H1 (cell line): ENCODE measurements around the gene ITPK1. TPM values are rescaled to one million over a fixed set of nuclear protein-coding genes. Genes with fewer than 3 reads are reported as not detected.

Experiments
- CTCF ChIA-PET: fragments of 300-600 bp; sonication (Branson Sonifier 250); formaldehyde crosslinking; loops from one replicate; lab custom pipeline; 2021; ENCODE audit not compliant: partially characterized antibody; lab: Charles Lee
- POLR2A ChIA-PET: fragments of 300-600 bp; sonication (Branson Sonifier 250); formaldehyde crosslinking; loops from one replicate; lab custom pipeline; 2021; ENCODE audit warnings: inconsistent platforms; ENCODE audit not compliant: partially characterized antibody; lab: Charles Lee
- DNase-seq, 2 experiments: peaks; one replicate each; pipeline versions ENCODE4 v3.0.0 to v3.0.0-alpha.2; 2010 to 2022; ENCODE audit warnings: low spot score in 2 of 2, low read depth in 1 of 2, mixed read lengths in 1 of 2
- FAIRE-seq: peaks from 2 replicates; lab custom pipeline; 2011; peaks lifted over from hg19 to GRCh38; lab: Jason Lieb, UNC
- H2AFZ ChIP-seq: 2 replicates; pipeline ENCODE4 v1.8.1; 2012; ENCODE audit warnings: low read length, inconsistent platforms
- H2AK5ac ChIP-seq: 2 replicates; pipeline ENCODE4 v1.6.1; 2013; ENCODE audit warnings: low read depth, low read length
- H2BK120ac ChIP-seq: replicated peaks from 2 replicates; pipeline ENCODE3; 2013; ENCODE audit warnings: low read depth, low read length, inconsistent platforms
- H2BK12ac ChIP-seq: 2 replicates; pipeline ENCODE4 v1.6.1; 2013; ENCODE audit warnings: low read depth, low read length
- H2BK15ac ChIP-seq: 2 replicates; pipeline ENCODE4 v1.6.1; 2013; ENCODE audit warnings: low read length
- H2BK20ac ChIP-seq: 2 replicates; pipeline ENCODE4 v1.6.1; 2013; ENCODE audit warnings: low read length
- H2BK5ac ChIP-seq: 2 replicates; pipeline ENCODE4 v1.6.1; 2013; ENCODE audit warnings: low read depth, low read length
- H3K14ac ChIP-seq: 2 replicates; pipeline ENCODE4 v1.6.1; 2013; ENCODE audit warnings: inconsistent platforms; ENCODE audit not compliant: insufficient read length
- H3K18ac ChIP-seq: 2 replicates; pipeline ENCODE4 v1.6.1; 2013; ENCODE audit warnings: low read length; ENCODE audit errors: extremely low read depth
- H3K23ac ChIP-seq: 2 replicates; pipeline ENCODE4 v1.6.1; 2013; ENCODE audit warnings: inconsistent platforms; ENCODE audit not compliant: insufficient read length
- H3K23me2 ChIP-seq: 2 replicates; pipeline ENCODE4 v1.6.1; 2013; ENCODE audit warnings: low read depth, low read length
- H3K27ac ChIP-seq: 2 replicates; pipeline ENCODE4 v1.6.1; 2011; ENCODE audit warnings: low read depth, low read length, inconsistent platforms
- H3K27me3 ChIP-seq, 4 experiments: replicated peaks in 1 of 4; 1 replicate in 1 of 4; 2 replicates in 3 of 4; pipeline versions ENCODE4 v1.6.1 to v1.8.1; 2011 to 2013; ENCODE audit warnings: low read length in 3 of 4, mild to moderate bottlenecking in 3 of 4, inconsistent platforms in 2 of 4, mixed read lengths in 2 of 4, moderate library complexity in 1 of 4; ENCODE audit not compliant: control insufficient read depth in 3 of 4, insufficient read depth in 3 of 4; ENCODE audit errors: extremely low read depth in 1 of 4
- H3K36me3 ChIP-seq, 4 experiments: 2 replicates each; pipeline versions ENCODE4 v1.6.1 to v1.8.1; 2011 to 2013; ENCODE audit warnings: mild to moderate bottlenecking in 4 of 4, low read length in 3 of 4, moderate library complexity in 2 of 4, control low read depth in 1 of 4, inconsistent platforms in 1 of 4; ENCODE audit not compliant: insufficient read depth in 4 of 4, control insufficient read depth in 2 of 4
- H3K4ac ChIP-seq: replicated peaks from 2 replicates; pipeline ENCODE3; 2013; ENCODE audit warnings: low read length, low read depth, mixed read lengths, inconsistent platforms; ENCODE audit not compliant: insufficient read length
- H3K4me1 ChIP-seq, 4 experiments: replicated peaks in 1 of 4; 1 replicate in 1 of 4; 2 replicates in 3 of 4; pipeline versions ENCODE4 v1.6.1 to v1.8.1; 2011 to 2013; ENCODE audit warnings: low read length in 3 of 4, inconsistent platforms in 2 of 4, mixed read lengths in 1 of 4; ENCODE audit not compliant: insufficient read depth in 4 of 4, control insufficient read depth in 3 of 4
- H3K4me2 ChIP-seq, 2 experiments: 2 replicates each; pipeline versions ENCODE4 v1.6.1 to v1.8.1; 2011 to 2013; ENCODE audit warnings: low read depth in 2 of 2, low read length in 2 of 2, control low read depth in 1 of 2, inconsistent platforms in 1 of 2, mild to moderate bottlenecking in 1 of 2; ENCODE audit not compliant: insufficient read depth in 1 of 2
- H3K4me3 ChIP-seq, 4 experiments: fragments of 200-600, 300-600 bp in 1 of 4; sonication (generic), shearing (Covaris generic), sonication (Bioruptor Twin) in 1 of 4; 2 replicates each; pipeline versions ENCODE4 v1.5.1 to v1.8.1; 2011 to 2016; ENCODE audit warnings: low read length in 4 of 4, low read depth in 3 of 4, control low read depth in 2 of 4, inconsistent platforms in 2 of 4, mild to moderate bottlenecking in 2 of 4, mixed read lengths in 1 of 4, moderate library complexity in 1 of 4; ENCODE audit not compliant: insufficient read depth in 2 of 4; ENCODE audit errors: extremely low read depth in 1 of 4
- H3K56ac ChIP-seq: replicated peaks from 2 replicates; pipeline ENCODE3; 2013; ENCODE audit warnings: low read depth, mild to moderate bottlenecking, mixed read lengths, low read length, inconsistent platforms; ENCODE audit not compliant: insufficient read length
- H3K79me1 ChIP-seq: 2 replicates; pipeline ENCODE4 v1.6.1; 2013; ENCODE audit warnings: low read depth, low read length, control low read depth
- H3K79me2 ChIP-seq, 2 experiments: 2 replicates each; pipeline versions ENCODE4 v1.6.1 to v1.8.1; 2012 to 2013; ENCODE audit warnings: low read length in 2 of 2, mild to moderate bottlenecking in 2 of 2, inconsistent platforms in 1 of 2; ENCODE audit not compliant: insufficient read depth in 2 of 2, control insufficient read depth in 1 of 2
- H3K9ac ChIP-seq, 4 experiments: replicated peaks in 1 of 4; 1 replicate in 1 of 4; 2 replicates in 3 of 4; pipeline versions ENCODE4 v1.6.1 to v1.8.1; 2011 to 2013; ENCODE audit warnings: low read depth in 3 of 4, low read length in 3 of 4, control low read depth in 2 of 4, mild to moderate bottlenecking in 2 of 4, moderate library complexity in 2 of 4, inconsistent platforms in 1 of 4; ENCODE audit errors: extremely low read depth in 1 of 4
- H3K9me3 ChIP-seq, 2 experiments: 2 replicates each; pipeline versions ENCODE4 v1.6.1 to v1.8.1; 2012 to 2013; ENCODE audit warnings: mild to moderate bottlenecking in 2 of 2, moderate library complexity in 2 of 2, control low read depth in 1 of 2, inconsistent platforms in 1 of 2, low read depth in 1 of 2, low read length in 1 of 2, mixed read lengths in 1 of 2; ENCODE audit not compliant: insufficient read depth in 2 of 2
- H4K20me1 ChIP-seq, 2 experiments: replicated peaks in 1 of 2; 2 replicates each; pipeline versions ENCODE3 to v1.8.1; 2011 to 2013; ENCODE audit warnings: inconsistent platforms in 2 of 2, low read length in 2 of 2, mild to moderate bottlenecking in 1 of 2; ENCODE audit not compliant: insufficient read depth in 2 of 2, control insufficient read depth in 1 of 2
- H4K5ac ChIP-seq: 2 replicates; pipeline ENCODE4 v1.6.1; 2013; ENCODE audit warnings: low read length, low read depth, mixed read lengths, inconsistent platforms; ENCODE audit not compliant: insufficient read length
- H4K8ac ChIP-seq: 2 replicates; pipeline ENCODE4 v1.8.0; 2013; ENCODE audit warnings: mild to moderate bottlenecking, moderate library complexity, low read length, inconsistent platforms; ENCODE audit not compliant: insufficient read depth; ENCODE audit errors: extremely low read depth
- H4K91ac ChIP-seq: replicated peaks from 2 replicates; pipeline ENCODE3; 2013; ENCODE audit warnings: low read length, mixed read lengths, inconsistent platforms; ENCODE audit not compliant: insufficient read length
- CBX8 ChIP-seq: fragments of 300-800, 300-1000 bp; sonication (generic); IDR thresholded peaks from 2 replicates; pipeline ENCODE4 v1.7.1; 2016; ENCODE audit warnings: low read depth, low read length, borderline replicate concordance
- CTBP2 ChIP-seq: IDR thresholded peaks from 2 replicates; pipeline ENCODE4 v1.7.0; 2011; ENCODE audit warnings: borderline replicate concordance, mild to moderate bottlenecking, moderate library complexity, mixed read lengths, low read length; ENCODE audit not compliant: insufficient read depth, insufficient read length
- FOSL1 ChIP-seq: IDR thresholded peaks from 2 replicates; pipeline ENCODE4 v1.6.1; 2011; ENCODE audit warnings: mild to moderate bottlenecking, low read depth, low read length, moderate library complexity; ENCODE audit not compliant: insufficient read depth
- RBBP5 ChIP-seq: IDR thresholded peaks from 2 replicates; pipeline ENCODE4 v1.7.1; 2012; ENCODE audit warnings: low read depth, mild to moderate bottlenecking, inconsistent platforms, low read length, moderate library complexity, borderline replicate concordance
- SIRT6 ChIP-seq: IDR thresholded peaks from one replicate; pipeline ENCODE4 v1.7.1; 2012; ENCODE audit warnings: low read length, inconsistent platforms
- TAF1 ChIP-seq: IDR thresholded peaks from 2 replicates; pipeline ENCODE4 v1.6.1; 2011; ENCODE audit warnings: mild to moderate bottlenecking, low read depth, low read length
- WGBS, 2 experiments: shearing (Covaris generic) in 1 of 2; methylation state at CpG; one replicate each; pipeline versions ENCODE4 v1.1.6 to v1.1.7; 2013 to 2015; ENCODE audit warnings: low lambda C conversion rate in 2 of 2, mixed read lengths in 2 of 2, inconsistent platforms in 1 of 2, low coverage in 1 of 2, missing lambda C conversion rate in 1 of 2; ENCODE audit not compliant: insufficient replicate concordance in 2 of 2, insufficient coverage in 1 of 2, insufficient read length in 1 of 2; ENCODE audit errors: extremely low coverage in 1 of 2, missing lambda C conversion rate in 1 of 2; 5-methylcytosine and 5-hydroxymethylcytosine counted together
- polyA plus RNA-seq, 7 experiments: library from polyadenylated mRNA; depleted of rRNA in 3 of 7; stranded (reverse) in 5 of 7; unstranded in 2 of 7; fragments of >200 nt in 5 of 7; fragments of 200-250 nt in 2 of 7; gene quantifications; 1 replicate in 5 of 7; 2 replicates in 1 of 7; 4 replicates in 1 of 7; pipeline versions ENCODE4 v1.2.1 to v1.2.3, GENCODE V29; 2011 to 2013; ENCODE audit warnings: missing spikeins in 2 of 7, mixed read lengths in 2 of 7
- total RNA-seq: library from RNA; stranded (reverse); fragmentation: NEBNext Ultra II Directional; extraction: Animal tissue kit (Norgen Biotek cat#: 25700); gene quantifications from 2 replicates; pipeline ENCODE4 v1.2.1, GENCODE V29; 2021
- TF ChIP-seq, protein P1 (sequence below), 3 experiments: IDR thresholded peaks; 1 replicate in 2 of 3; 2 replicates in 1 of 3; pipeline versions ENCODE4 v1.5.1 to v1.6.1; 2011; ENCODE audit warnings: low read length in 3 of 3, mild to moderate bottlenecking in 3 of 3, inconsistent platforms in 2 of 3, low read depth in 1 of 3, moderate library complexity in 1 of 3; ENCODE audit not compliant: insufficient read depth in 1 of 3; ENCODE audit errors: control extremely low read depth in 1 of 3
- TF ChIP-seq, protein P2 (sequence below): IDR thresholded peaks from 2 replicates; pipeline ENCODE4 v1.6.1; 2011; ENCODE audit warnings: low read length, improper control_type of control experiment

The ITPK1 gene
- total and polyA plus RNA-seq, 2 of the 8 experiments (the other 6 are each of a cell fraction or from before 2014, with no cell fraction given), result 108 to 143 TPM

GRCh38 chr14:93002851-93003298, 112.8 kb downstream of the ITPK1 start:
- Histone ChIP-seq H2BK120ac (no peak overlapping the region), H4K8ac (no peak overlapping the region; the same call in 1 of the 2 replicates), H3K4me1 (peaks cover 0 to 6% (median 5%) of the 10 kb centered on the region in 4 experiments; a peak in 5 of 7 replicates), H3K79me2 (peaks cover 0 to 51% of the 10 kb centered on the region in 2 experiments; a peak in 2 of 4 replicates), H3K27ac (no peak overlapping the region), H4K91ac (no peak overlapping the region), H2AK5ac (no peak overlapping the region), H3K4me3 (no peak overlapping the region), H2BK12ac (no peak overlapping the region), H3K23ac (no peak overlapping the region), H3K36me3 (no peaks in the 10 kb centered on the region; a peak in 1 of 8 replicates), H2BK15ac (no peak overlapping the region), H4K20me1 (peaks cover 15 to 16% of the 10 kb centered on the region in 2 experiments), H3K4ac (no peak overlapping the region), H3K56ac (no peak overlapping the region), H3K9me3 (no peaks in the 10 kb centered on the region), H3K23me2 (no peaks in the 10 kb centered on the region), H2BK5ac (no peak overlapping the region), H3K9ac (no peak overlapping the region), H4K5ac (no peak overlapping the region), H3K4me2 (no peak overlapping the region), H2AFZ (no peak overlapping the region), H3K79me1 (peaks cover 10% of the 10 kb centered on the region; the same call in 1 of the 2 replicates), H2BK20ac (no peak overlapping the region), H3K18ac (0 out of 2 replicates have a peak overlapping the region, but pooled peaks have one; percentile 4), H3K27me3 (no peaks in the 10 kb centered on the region), H3K14ac (no peak overlapping the region)
- CTCF ChIA-PET, result interaction anchor here (0.8 to 1.6 kb wide), 4 partner anchors 9 to 130 kb away, joined by 3 to 4 read pairs (median 4); no protein-coding TSS in a partner anchor
- POLR2A ChIA-PET, result no interaction called here
- TF ChIP-seq, protein P1, sequence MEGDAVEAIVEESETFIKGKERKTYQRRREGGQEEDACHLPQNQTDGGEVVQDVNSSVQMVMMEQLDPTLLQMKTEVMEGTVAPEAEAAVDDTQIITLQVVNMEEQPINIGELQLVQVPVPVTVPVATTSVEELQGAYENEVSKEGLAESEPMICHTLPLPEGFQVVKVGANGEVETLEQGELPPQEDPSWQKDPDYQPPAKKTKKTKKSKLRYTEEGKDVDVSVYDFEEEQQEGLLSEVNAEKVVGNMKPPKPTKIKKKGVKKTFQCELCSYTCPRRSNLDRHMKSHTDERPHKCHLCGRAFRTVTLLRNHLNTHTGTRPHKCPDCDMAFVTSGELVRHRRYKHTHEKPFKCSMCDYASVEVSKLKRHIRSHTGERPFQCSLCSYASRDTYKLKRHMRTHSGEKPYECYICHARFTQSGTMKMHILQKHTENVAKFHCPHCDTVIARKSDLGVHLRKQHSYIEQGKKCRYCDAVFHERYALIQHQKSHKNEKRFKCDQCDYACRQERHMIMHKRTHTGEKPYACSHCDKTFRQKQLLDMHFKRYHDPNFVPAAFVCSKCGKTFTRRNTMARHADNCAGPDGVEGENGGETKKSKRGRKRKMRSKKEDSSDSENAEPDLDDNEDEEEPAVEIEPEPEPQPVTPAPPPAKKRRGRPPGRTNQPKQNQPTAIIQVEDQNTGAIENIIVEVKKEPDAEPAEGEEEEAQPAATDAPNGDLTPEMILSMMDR (IDR thresholded peaks at IDR 0.05; ENCODE audit: control extremely low read depth in 1 of 3, insufficient read depth in 1 of 3, low read depth in 1 of 3, low read length in 3 of 3), result no peak
- TF ChIP-seq CTBP2, result no peak
- no peak for TF ChIP-seq CBX8
- TF ChIP-seq, protein P2, sequence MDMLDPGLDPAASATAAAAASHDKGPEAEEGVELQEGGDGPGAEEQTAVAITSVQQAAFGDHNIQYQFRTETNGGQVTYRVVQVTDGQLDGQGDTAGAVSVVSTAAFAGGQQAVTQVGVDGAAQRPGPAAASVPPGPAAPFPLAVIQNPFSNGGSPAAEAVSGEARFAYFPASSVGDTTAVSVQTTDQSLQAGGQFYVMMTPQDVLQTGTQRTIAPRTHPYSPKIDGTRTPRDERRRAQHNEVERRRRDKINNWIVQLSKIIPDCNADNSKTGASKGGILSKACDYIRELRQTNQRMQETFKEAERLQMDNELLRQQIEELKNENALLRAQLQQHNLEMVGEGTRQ, result peak; percentile 18; the same call in 1 of the 2 replicates
- TF ChIP-seq TAF1, result no peak
- TF ChIP-seq FOSL1, result no peak
- no peak for TF ChIP-seq RBBP5
- no peak for TF ChIP-seq SIRT6
- WGBS, 2 experiments, result 97% methylated on average over 5 of the region's 5 CpGs; no CpG with 5 or more reads in 1 of the 2 experiments
- FAIRE-seq (no peak), DNase-seq (no peak)
